ACC112 (cell line): ENCODE measurements around the gene CASZ1.

ENCODE experiments used
- H2AFZ ChIP-seq: fragments of 200-600 bp; sonication (generic); one replicate; pipeline ENCODE4 v1.6.0; 2017; ENCODE audit warnings: antibody characterized with exemption, low read length; ENCODE audit not compliant: unreplicated experiment
- H3K27ac ChIP-seq: fragments of 200-600 bp; sonication (generic); 2 replicates; pipeline ENCODE4 v1.5.1; 2014; ENCODE audit warnings: low read depth, mild to moderate bottlenecking, antibody characterized with exemption, low read length, moderate library complexity
- H3K27me3 ChIP-seq: fragments of 200-600 bp; sonication (generic); 2 replicates; pipeline ENCODE4 v1.6.1; 2014; ENCODE audit warnings: mild to moderate bottlenecking, antibody characterized with exemption, low read length, moderate library complexity, mixed read lengths; ENCODE audit not compliant: insufficient read depth
- H3K36me3 ChIP-seq: fragments of 200-600 bp; sonication (generic); 2 replicates; pipeline ENCODE4 v1.6.1; 2016; ENCODE audit warnings: mild to moderate bottlenecking, antibody characterized with exemption, low read length, moderate library complexity, mixed read lengths; ENCODE audit not compliant: insufficient read depth
- H3K4me1 ChIP-seq: fragments of 200-600 bp; sonication (generic); one replicate; pipeline ENCODE4 v1.6.1; 2016; ENCODE audit warnings: low read length, mixed read lengths; ENCODE audit not compliant: insufficient read depth, unreplicated experiment, control insufficient read depth
- H3K4me3 ChIP-seq: fragments of 200-600 bp; sonication (generic); 2 replicates; pipeline ENCODE4 v1.5.1; 2014; ENCODE audit warnings: mild to moderate bottlenecking, low read depth, low read length
- H3K79me2 ChIP-seq: fragments of 200-600 bp; sonication (generic); one replicate; pipeline ENCODE4 v1.6.0; 2016; ENCODE audit warnings: low read length; ENCODE audit not compliant: control insufficient read depth, unreplicated experiment, insufficient read depth

The CASZ1 gene

GRCh38 chr1:10631121-10631810 lies 165.2 kb downstream of the CASZ1 start:
- H2AFZ ChIP-seq = no peak overlapping the region
- no peaks in the 10 kb centered on the region for H3K79me2 ChIP-seq
- H3K27ac ChIP-seq = no peak overlapping the region
- no peaks in the 10 kb centered on the region for H3K36me3 ChIP-seq
- H3K4me3 ChIP-seq = no peak overlapping the region
- no peaks in the 10 kb centered on the region for H3K27me3 ChIP-seq
- no peaks in the 10 kb centered on the region for H3K4me1 ChIP-seq

GRCh38 chr1:10630661-10631120 lies 165.8 kb downstream of the CASZ1 start:
- Histone ChIP-seq H3K27ac (no peak overlapping the region), H3K4me1 (no peaks in the 10 kb centered on the region), H3K27me3 (no peaks in the 10 kb centered on the region), H2AFZ (no peak overlapping the region), H3K4me3 (no peak overlapping the region), H3K79me2 (no peaks in the 10 kb centered on the region), H3K36me3 (no peaks in the 10 kb centered on the region)

GRCh38 chr1:10629816-10630571 lies 166.5 kb downstream of the CASZ1 start:
- no peak overlapping the region for H3K4me3 ChIP-seq
- H3K27ac ChIP-seq = no peak overlapping the region
- no peaks in the 10 kb centered on the region for H3K27me3 ChIP-seq
- no peaks in the 10 kb centered on the region for H3K36me3 ChIP-seq
- H2AFZ ChIP-seq = no peak overlapping the region
- no peaks in the 10 kb centered on the region for H3K4me1 ChIP-seq
- no peaks in the 10 kb centered on the region for H3K79me2 ChIP-seq

GRCh38 chr1:10629091-10629815 lies 167.2 kb downstream of the CASZ1 start:
- Histone ChIP-seq H3K27ac (no peak overlapping the region), H2AFZ (no peak overlapping the region), H3K36me3 (no peaks in the 10 kb centered on the region), H3K27me3 (no peaks in the 10 kb centered on the region), H3K4me3 (no peak overlapping the region), H3K4me1 (no peaks in the 10 kb centered on the region), H3K79me2 (no peaks in the 10 kb centered on the region)

- no peaks in the 10 kb centered on the region for H3K27me3 ChIP-seq
Observed at GRCh38 chr1:10628685-10629084, 167.8 kb downstream of the CASZ1 start.

GRCh38 chr1:10626791-10627410 lies 169.5 kb downstream of the CASZ1 start:
- H3K79me2 ChIP-seq = no peaks in the 10 kb centered on the region
- no peaks in the 10 kb centered on the region for H3K36me3 ChIP-seq
- no peaks in the 10 kb centered on the region for H3K4me1 ChIP-seq
- H2AFZ ChIP-seq = no peak overlapping the region
- H3K27me3 ChIP-seq = no peaks in the 10 kb centered on the region
- H3K4me3 ChIP-seq = no peak overlapping the region
- H3K27ac ChIP-seq = no peak overlapping the region

More at GRCh38 chr1:10628685-10629084, 167.8 kb downstream of the CASZ1 start:
- Histone ChIP-seq H3K4me1 (no peaks in the 10 kb centered on the region), H3K36me3 (no peaks in the 10 kb centered on the region), H2AFZ (no peak overlapping the region), H3K27ac (no peak overlapping the region), H3K4me3 (no peak overlapping the region), H3K79me2 (no peaks in the 10 kb centered on the region)

GRCh38 chr1:10626131-10626731 lies 170.2 kb downstream of the CASZ1 start:
- Histone ChIP-seq H3K36me3 (no peaks in the 10 kb centered on the region), H3K27me3 (no peaks in the 10 kb centered on the region), H3K27ac (no peak overlapping the region), H3K4me1 (no peaks in the 10 kb centered on the region), H3K4me3 (no peak overlapping the region), H2AFZ (no peak overlapping the region), H3K79me2 (no peaks in the 10 kb centered on the region)

GRCh38 chr1:10625554-10625953 lies 170.9 kb downstream of the CASZ1 start:
- Histone ChIP-seq H3K79me2 (no peaks in the 10 kb centered on the region), H3K4me3 (no peak overlapping the region), H2AFZ (no peak overlapping the region), H3K36me3 (no peaks in the 10 kb centered on the region), H3K27ac (no peak overlapping the region), H3K4me1 (no peaks in the 10 kb centered on the region), H3K27me3 (no peaks in the 10 kb centered on the region)

- Histone ChIP-seq H3K27me3 (no peaks in the 10 kb centered on the region), H2AFZ (no peak overlapping the region), H3K4me1 (no peaks in the 10 kb centered on the region), H3K36me3 (no peaks in the 10 kb centered on the region), H3K27ac (no peak overlapping the region), H3K79me2 (no peaks in the 10 kb centered on the region), H3K4me3 (no peak overlapping the region)
Observed at GRCh38 chr1:10625076-10625475, 171.4 kb downstream of the CASZ1 start.
